NK-92 treated with Interleukin-12 subunit alpha and Interleukin-12 subunit beta, amount 100 ng/mL, for 24 hours (cell line): ENCODE results near the gene KIF13A.
"Not testable (repeated sequence)": the region's sequence is repeated elsewhere in the genome, so short reads cannot be mapped to it uniquely, and the experiment has no call there.

Experiments
- DNase-seq: peaks from one replicate; lab custom pipeline; 2025; lab: John Stamatoyannopoulos, UW

KIF13A gene

GRCh38 chr6:17987447-17987696, at the start of gene KIF13A:
Gene KIF13A, minus strand, starts transcription at chr6:17987635. Its CDS starts 172 bp downstream, at chr6:17987463.
- DNase-seq: no peak

- DNase-seq: no peak
These were observed 49.3 kb upstream of the KIF13A start for GRCh38 chr6:18036781-18037180.

- DNase-seq: no peak
These were observed 48.0 kb upstream of the KIF13A start for GRCh38 chr6:18035330-18035854.

DNA sequence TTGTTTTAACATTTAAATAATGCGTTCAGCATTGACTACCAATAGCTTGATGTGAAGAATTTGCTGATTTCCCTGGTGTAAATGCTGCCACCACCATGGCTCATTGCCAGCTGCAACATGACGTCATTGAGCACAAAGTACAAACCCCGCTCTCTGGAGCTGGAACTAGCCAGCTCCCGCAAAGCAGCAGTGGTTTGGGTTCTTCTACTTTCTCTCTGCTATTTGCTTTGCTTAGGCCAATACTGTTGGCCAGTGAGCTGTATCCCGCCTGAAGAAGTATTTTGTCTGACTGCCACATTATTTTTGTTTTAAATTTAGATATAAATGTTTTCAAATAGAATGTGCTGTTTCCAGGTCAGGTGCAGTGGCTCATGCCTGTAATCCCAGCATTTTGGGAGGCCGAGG, 47.4 kb upstream of the KIF13A start:
- DNase-seq: no peak

DNA sequence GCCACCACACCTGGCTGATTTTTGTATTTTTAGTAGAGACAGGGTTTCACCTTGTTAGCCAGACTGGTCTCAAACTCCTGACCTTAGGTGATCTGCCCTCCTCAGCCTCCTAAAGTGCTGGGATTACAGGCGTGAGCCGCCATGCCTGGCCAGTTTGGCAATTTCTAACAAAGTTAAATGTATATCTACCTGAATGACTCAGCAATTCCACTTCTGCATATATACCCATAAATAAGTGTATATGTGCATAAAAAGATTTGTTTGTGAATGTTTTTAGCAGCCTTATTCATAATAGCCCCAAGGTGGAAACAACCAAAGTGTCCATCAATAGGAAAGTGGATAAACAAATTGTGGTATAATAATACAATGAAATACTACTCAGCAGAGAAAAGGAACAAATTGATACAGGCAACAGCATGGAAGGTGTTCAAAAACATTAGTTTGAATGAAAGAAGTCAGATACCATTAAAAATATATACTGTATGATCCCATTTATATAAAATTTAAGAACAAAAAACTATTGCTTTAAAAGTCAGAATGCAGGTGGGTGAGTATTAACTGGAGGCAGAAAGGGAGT, 44.3 kb upstream of the KIF13A start:
- no peak for DNase-seq

DNA sequence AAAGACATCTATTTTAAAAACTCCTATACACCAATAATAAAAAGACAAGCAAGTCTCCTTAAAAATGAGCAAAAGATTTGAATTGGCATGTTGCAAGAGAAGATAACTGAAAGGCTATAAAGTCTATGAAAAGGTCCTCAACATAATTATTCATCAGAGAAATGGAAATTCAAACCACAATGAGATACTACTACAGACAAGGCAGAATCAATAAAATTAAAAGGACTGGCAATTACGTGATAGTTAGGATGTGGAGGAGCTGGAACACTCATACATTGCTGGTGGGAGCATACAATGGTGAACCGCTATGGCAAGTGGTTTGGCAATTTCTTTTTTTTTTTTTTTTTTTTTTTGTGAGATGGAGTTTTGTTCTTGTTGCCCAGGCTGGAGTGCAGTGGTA, 43.8 kb upstream of the KIF13A start:
- DNase-seq: no peak

DNA sequence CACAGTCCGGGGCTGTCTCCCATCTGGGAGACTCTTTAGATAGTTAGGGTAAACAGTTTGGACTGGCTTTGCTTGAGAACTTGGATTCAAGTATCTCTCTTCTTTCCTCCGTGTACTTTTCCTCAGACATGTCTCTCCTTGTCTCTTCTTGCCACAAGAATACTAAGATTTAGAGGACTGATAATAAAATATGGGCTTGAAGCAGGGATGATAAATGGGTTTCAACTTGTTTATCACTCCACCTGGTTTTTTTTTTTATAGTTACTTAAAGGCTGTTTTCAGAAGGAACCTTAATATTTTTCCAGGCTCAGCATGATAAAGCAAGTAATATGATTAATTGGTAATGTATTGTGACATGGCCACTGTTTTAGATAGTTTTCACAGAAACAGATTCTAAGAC, 40.9 kb upstream of the KIF13A start:
- DNase-seq: no peak

- no peak for DNase-seq
These were observed 38.2 kb upstream of the KIF13A start for GRCh38 chr6:18025596-18025995.

GRCh38 chr6:18024876-18025275, 37.4 kb upstream of the KIF13A start:
- DNase-seq: no peak

GRCh38 chr6:18023891-18024290, 36.5 kb upstream of the KIF13A start:
- no peak for DNase-seq

- no peak for DNase-seq
These were observed 35.2 kb upstream of the KIF13A start for GRCh38 chr6:18022398-18023231.

- no peak for DNase-seq
These were observed 33.9 kb upstream of the KIF13A start for GRCh38 chr6:18021166-18021850.

DNA sequence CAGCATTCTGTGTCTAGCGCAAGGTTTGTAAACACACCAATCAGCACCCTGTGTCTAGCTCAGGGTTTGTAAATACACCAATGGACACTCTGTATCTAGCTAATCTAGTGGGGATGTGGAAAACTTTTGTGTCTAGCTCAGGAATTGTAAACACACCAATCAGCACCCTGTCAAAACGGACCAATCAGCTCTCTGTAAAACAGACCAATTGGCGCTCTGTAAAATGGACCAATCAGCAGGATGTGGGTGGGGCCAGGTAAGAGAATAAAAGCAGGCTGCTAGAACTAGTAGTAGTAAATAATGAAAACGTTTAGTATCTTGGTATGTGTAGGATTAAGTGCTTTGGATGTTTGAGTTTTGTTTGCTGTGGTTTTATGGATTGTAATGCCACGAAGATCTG, 33.1 kb upstream of the KIF13A start:
- DNase-seq: not testable (repeated sequence)

GRCh38 chr6:18019539-18020534, 32.4 kb upstream of the KIF13A start:
- DNase-seq: no peak

GRCh38 chr6:18019133-18019532, 31.7 kb upstream of the KIF13A start:
- DNase-seq: not testable (repeated sequence)

DNA sequence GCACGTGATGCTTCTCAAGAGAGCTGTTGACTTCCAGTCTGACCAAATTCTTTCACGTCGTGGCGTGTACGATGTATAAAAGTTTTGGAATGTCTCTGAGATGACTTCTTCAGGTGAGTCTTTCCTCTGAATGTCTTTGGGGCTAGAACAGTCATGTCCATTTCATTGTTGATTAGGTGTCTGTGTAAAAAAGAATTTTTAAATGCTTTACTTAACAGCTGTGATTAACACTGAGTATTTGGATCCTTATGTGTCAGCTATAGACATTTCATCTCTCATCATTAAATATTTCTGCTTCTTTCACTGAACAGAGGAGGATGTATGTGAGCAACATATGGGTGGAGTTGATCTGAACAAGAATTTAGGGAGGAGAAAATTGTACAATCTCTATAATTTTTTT, 29.3 kb upstream of the KIF13A start:
- DNase-seq: no peak

GRCh38 chr6:18016133-18016532, 28.7 kb upstream of the KIF13A start:
- DNase-seq: no peak

- no peak for DNase-seq
These were observed 23.9 kb upstream of the KIF13A start for GRCh38 chr6:18011287-18011686.

- DNase-seq: not testable (repeated sequence)
These were observed 23.1 kb upstream of the KIF13A start for GRCh38 chr6:18010540-18010939.

GRCh38 chr6:18004256-18004985, 17.0 kb upstream of the KIF13A start:
- no peak for DNase-seq

DNA sequence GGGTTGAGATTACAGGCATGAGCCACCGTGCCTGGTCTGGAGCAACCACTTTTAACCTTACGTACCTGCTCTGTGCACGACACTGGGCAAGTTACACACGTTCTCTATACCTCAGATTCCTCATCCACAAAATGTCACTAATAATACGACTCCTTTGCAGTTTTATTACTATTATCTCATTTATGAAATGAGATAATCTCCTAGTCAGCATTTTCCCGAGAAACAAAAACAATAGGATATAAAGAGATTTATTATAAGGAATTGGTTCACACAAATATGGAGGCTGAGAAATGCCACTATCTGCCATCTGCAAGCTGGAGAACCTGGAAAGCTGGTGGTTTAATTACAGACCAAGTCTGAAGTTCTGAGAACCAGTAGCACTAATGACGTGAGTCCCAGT, 12.0 kb upstream of the KIF13A start:
- no peak for DNase-seq
